ENCODE measurements around the gene PCK2.

Gene PCK2

DNA sequence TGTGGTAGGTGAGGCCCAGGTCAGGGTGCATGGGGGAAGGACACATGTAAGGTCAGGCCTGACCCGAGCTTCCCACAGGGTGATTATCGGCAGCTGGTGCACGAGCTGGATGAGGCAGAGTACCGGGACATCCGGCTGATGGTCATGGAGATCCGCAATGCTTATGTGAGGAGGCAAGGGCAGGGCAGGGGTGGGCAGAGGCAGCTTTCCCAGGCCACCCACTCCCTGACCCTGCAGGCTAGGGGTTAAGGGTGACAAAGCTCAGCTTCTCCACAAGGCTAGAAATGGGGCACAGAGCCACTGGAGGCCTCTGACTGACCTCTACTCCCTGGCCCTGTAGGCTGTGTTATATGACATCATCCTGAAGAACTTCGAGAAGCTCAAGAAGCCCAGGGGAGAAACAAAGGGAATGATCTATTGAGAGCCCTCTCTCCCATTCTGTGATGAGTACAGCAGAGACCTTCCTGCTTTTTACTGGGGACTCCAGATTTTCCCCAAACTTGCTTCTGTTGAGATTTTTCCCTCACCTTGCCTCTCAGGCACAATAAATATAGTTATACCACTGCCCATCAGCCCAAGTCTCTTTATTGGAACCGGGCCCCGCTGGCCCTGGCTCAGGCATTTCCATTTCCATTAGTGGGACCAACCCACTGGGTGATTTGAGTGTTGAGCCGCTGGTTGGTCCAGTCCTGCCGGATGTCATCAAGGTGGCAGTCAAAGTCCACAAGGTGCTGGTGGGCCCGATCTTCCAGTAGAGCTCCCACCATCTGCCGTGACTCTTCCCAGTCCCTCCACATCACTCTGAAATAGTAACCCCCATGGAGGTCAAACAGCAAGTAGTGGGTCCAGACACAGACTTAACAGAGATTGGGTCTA lies 44.5 kb downstream of the PCK2 start:
- H3K4me3 ChIP-seq (ENCODE audit: low read depth, low read length) = no peak overlapping the region
- TF ChIP-seq, protein P1, sequence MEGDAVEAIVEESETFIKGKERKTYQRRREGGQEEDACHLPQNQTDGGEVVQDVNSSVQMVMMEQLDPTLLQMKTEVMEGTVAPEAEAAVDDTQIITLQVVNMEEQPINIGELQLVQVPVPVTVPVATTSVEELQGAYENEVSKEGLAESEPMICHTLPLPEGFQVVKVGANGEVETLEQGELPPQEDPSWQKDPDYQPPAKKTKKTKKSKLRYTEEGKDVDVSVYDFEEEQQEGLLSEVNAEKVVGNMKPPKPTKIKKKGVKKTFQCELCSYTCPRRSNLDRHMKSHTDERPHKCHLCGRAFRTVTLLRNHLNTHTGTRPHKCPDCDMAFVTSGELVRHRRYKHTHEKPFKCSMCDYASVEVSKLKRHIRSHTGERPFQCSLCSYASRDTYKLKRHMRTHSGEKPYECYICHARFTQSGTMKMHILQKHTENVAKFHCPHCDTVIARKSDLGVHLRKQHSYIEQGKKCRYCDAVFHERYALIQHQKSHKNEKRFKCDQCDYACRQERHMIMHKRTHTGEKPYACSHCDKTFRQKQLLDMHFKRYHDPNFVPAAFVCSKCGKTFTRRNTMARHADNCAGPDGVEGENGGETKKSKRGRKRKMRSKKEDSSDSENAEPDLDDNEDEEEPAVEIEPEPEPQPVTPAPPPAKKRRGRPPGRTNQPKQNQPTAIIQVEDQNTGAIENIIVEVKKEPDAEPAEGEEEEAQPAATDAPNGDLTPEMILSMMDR (IDR thresholded peaks at IDR 0.05; ENCODE audit: low read depth, low read length) = no peak

DNA sequence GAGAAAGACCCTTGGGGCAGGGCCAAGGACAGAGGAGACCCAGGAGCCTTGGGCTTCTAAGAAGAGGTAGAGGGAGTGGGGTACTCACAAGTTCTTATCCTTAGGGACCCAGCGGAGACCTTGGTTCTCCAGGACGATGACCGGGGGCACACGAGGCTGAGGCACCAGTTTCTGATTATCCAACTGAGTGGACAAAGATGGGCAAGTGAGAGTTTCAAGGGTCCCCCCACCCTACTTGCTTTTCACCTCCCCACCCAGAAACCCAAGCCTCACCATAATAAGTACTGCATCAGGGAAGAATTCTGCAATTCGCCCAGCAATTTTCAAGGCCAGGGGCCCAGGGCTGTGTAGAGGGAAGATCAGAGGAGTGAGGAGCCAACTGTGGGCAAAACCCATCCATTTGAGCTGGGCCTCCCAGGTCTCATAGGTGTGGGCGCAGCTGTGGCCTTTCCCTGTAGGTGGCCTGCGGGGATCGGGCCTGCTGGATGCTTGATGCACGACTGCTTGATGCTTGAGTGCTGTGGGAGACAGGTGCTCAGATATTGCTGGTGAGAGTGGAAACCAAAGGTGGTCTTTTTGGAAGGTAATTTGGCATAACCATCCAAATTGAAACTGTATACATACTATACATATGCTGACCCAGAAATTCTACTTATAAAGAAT lies 45.3 kb downstream of the PCK2 start:
- TF ChIP-seq, protein P1 (IDR thresholded peaks at IDR 0.05; ENCODE audit: low read depth, low read length) = no peak
- peak overlapping the region; percentile 73; the same call in 1 of the 2 replicates for H3K4me3 ChIP-seq (ENCODE audit: low read depth, low read length)

DNA sequence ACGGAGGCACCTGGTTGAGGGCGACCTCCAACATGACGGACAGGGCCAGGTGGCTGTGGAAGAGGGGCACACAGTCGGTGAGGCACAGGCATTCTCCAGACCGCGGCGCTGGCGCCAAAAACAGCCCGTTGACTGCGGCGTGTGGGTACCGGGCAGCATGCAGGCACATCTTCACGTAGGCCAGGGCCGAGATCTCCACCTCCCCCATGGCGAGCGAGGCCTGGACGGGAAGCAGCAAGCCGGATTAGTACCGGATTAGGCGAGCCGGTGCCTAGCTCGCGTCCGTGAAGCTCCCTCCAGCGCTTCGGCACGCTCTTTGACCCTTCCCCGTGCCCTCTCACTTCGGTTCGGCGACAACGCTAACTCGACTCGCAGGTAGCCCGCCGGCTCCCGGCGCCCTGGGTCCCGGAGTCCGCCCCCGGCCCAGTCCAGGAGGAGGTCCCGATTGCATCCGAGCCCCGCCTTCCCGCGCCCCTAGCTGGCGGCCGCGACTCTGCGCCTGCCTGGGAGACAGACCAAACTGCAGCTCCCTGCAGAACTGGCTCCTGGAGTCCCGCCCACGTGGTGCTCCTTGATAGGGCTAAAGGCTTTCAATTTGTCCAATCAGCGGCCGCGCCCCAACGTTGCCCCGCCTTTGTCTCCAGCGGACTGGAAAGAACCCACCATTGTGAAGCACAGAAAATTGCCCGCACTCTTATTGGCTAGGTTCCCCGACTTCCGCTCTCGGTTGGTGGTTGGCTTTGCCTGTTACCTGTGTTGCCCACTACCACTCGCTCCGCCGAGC lies 47.2 kb downstream of the PCK2 start, which contains the start of gene EMC9:
Gene EMC9, minus strand, starts transcription at position 495 of the 784 bp plus-strand sequence. Its CDS starts 287 bp downstream, at position 208.
- peak within 1 kb of the TSS; percentile 73 for H3K4me3 ChIP-seq (ENCODE audit: low read depth, low read length)
- TF ChIP-seq, protein P1 (IDR thresholded peaks at IDR 0.05; ENCODE audit: low read depth, low read length) = peak; percentile 19; the same call in 1 of the 2 replicates

DNA sequence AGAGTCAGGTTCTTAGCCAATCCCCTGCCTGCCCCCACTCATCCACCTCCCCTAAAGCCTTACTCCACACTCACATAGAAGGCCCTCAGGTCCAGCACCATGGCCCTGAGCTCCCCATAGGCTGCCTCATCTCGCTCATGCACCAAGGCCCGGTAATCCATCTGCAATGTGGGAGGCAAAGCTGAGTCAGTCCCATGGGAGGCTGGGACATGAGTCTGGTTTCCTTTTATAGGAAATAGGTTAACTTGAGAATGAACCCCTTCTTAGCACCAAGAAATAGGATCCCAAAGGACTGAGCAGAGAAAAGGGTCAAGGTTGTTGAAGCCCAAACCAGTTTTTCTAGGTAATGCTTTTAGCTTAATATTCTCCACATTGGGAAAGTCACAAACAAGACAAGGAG lies 49.4 kb downstream of the PCK2 start:
- no peak overlapping the region for H3K4me3 ChIP-seq (ENCODE audit: low read depth, low read length)
- TF ChIP-seq, protein P1 (IDR thresholded peaks at IDR 0.05; ENCODE audit: low read depth, low read length) = no peak

DNA sequence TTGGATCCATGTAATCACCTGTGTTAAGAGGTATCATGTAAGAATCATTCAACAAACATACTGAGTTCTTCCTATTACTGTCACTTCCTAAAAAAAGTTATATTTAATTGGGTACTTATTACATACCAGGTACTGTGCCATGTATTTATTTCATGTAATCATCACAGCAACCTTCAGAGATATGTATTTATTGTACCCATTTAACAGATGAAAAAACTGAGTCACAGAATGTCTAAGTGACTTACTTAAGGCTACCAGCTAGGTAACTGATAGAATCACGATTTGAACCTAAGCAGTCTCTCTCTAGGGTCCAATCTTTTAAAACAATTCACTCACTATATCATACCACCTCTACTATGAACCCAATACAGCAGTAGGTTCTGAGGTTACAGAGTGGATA lies 50.3 kb downstream of the PCK2 start:
- TF ChIP-seq, protein P1 (IDR thresholded peaks at IDR 0.05; ENCODE audit: low read depth, low read length) = no peak

DNA sequence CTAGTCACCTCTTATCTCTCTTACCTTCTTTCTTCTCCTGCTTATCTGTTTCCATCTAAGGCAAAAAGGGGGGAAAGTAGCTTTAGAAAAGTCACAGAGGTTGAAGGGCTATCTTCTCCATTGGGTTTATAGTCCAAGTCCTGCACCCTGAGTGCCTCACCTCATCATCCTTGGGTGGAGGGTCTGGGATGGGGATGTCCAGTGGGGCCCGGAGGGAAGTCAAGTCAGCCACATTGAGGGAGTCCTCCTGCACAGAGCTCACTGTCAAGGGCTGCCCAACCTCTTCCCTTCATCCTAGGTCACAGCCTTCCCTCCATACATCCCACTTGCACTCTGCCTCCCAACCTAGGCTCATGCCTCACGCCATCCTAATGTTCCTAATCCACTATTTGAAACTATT lies 51.1 kb downstream of the PCK2 start:
- TF ChIP-seq, protein P1 (IDR thresholded peaks at IDR 0.05; ENCODE audit: low read depth, low read length) = no peak

More for the DNA sequence above, 50.3 kb downstream of the PCK2 start:
- no peak overlapping the region for H3K4me3 ChIP-seq (ENCODE audit: low read depth, low read length)

More for the DNA sequence above, 51.1 kb downstream of the PCK2 start:
- peak overlapping the region; percentile 75 for H3K4me3 ChIP-seq (ENCODE audit: low read depth, low read length)

Data from WI38 (cell line).